ENCODE measurements around the gene COL20A1.

- TF ChIP-seq CTCF (IDR thresholded peaks at IDR 0.05): no peak
- no peak for TF ChIP-seq EZH2 (IDR thresholded peaks at IDR 0.05; ENCODE audit: borderline replicate concordance, insufficient read depth, low read depth, low read length, poor library complexity, severe bottlenecking)
These were observed 75.2 kb downstream of the COL20A1 start for GRCh38 chr20:63368151-63368550.

Data from B cell (primary cell).